Endothelial cell of umbilical vein (primary cell): ENCODE data around the gene KCNQ5. TPM values are rescaled to one million over a fixed set of nuclear protein-coding genes. Genes with fewer than 3 reads are reported as not detected.

Source experiments
- BruUV-seq: library from RNA; stranded (reverse); fragments of 400-500 nt; replicated peaks from 2 replicates; lab custom pipeline; 2021; lab: Mats Ljungman, UMichigan
- CTCF ChIA-PET: fragments of 300-600, 350-600 bp; sonication (Branson Sonifier 250); formaldehyde crosslinking; loops from one replicate; lab custom pipeline; 2021; ENCODE audit warnings: antibody characterized with exemption, inconsistent platforms; lab: Charles Lee
- POLR2A ChIA-PET: fragments of 300-600, 350-600 bp; sonication (Branson Sonifier 250); formaldehyde crosslinking; loops from one replicate; lab custom pipeline; 2021; ENCODE audit warnings: antibody characterized with exemption, inconsistent platforms; lab: Charles Lee
- DNase-seq: peaks from one replicate; pipeline ENCODE4 v3.0.0-alpha.2; 2011; ENCODE audit warnings: low read depth, low spot score
- FAIRE-seq: peaks from 2 replicates; lab custom pipeline; 2011; peaks lifted over from hg19 to GRCh38; lab: Jason Lieb, UNC
- H2AFZ ChIP-seq: 2 replicates; pipeline ENCODE4 v1.6.0; 2012; ENCODE audit warnings: low read depth, low read length, control low read depth, inconsistent platforms
- H3K27ac ChIP-seq: 2 replicates; pipeline ENCODE4 v1.5.1; 2011; ENCODE audit warnings: low read depth, mild to moderate bottlenecking, control low read depth, low read length, moderate library complexity; ENCODE audit not compliant: insufficient read depth
- H3K27me3 ChIP-seq, 2 experiments: 2 replicates each; pipeline versions ENCODE4 v1.6.0 to v1.6.1; 2011; ENCODE audit warnings: low read length in 2 of 2, mixed read lengths in 1 of 2; ENCODE audit not compliant: control insufficient read depth in 2 of 2, insufficient read depth in 2 of 2
- H3K36me3 ChIP-seq, 2 experiments: 2 replicates in 1 of 2; 3 replicates in 1 of 2; pipeline ENCODE4 v1.5.1; 2011; ENCODE audit warnings: low read length in 2 of 2, mild to moderate bottlenecking in 1 of 2, moderate library complexity in 1 of 2; ENCODE audit not compliant: control insufficient read depth in 2 of 2, insufficient read depth in 2 of 2; ENCODE audit errors: extremely low read depth in 1 of 2
- H3K4me1 ChIP-seq: 3 replicates; pipeline ENCODE4 v1.5.1; 2011; ENCODE audit warnings: mild to moderate bottlenecking, low read length; ENCODE audit not compliant: control insufficient read depth, insufficient read depth; ENCODE audit errors: extremely low read depth
- H3K4me2 ChIP-seq: 2 replicates; pipeline ENCODE4 v1.6.1; 2011; ENCODE audit warnings: low read length, control low read depth, mixed read lengths; ENCODE audit not compliant: insufficient read depth
- H3K4me3 ChIP-seq, 3 experiments: fragments of 200-600 bp in 1 of 3; sonication (generic), shearing (Covaris generic) in 1 of 3; replicated peaks in 1 of 3; 2 replicates each; pipeline ENCODE4 v1.5.1; 2011 to 2016; ENCODE audit warnings: control low read depth in 3 of 3, low read length in 3 of 3, mild to moderate bottlenecking in 2 of 3, inconsistent platforms in 1 of 3, low read depth in 1 of 3, moderate library complexity in 1 of 3; ENCODE audit not compliant: insufficient read depth in 1 of 3
- H3K79me2 ChIP-seq: 2 replicates; pipeline ENCODE4 v1.6.0; 2012; ENCODE audit warnings: low read length, inconsistent platforms; ENCODE audit not compliant: control insufficient read depth, insufficient read depth
- H3K9ac ChIP-seq: replicated peaks from 2 replicates; pipeline ENCODE3; 2011; ENCODE audit warnings: low read length, control low read depth; ENCODE audit not compliant: insufficient read depth; ENCODE audit errors: extremely low read depth
- H3K9me1 ChIP-seq: replicated peaks from 3 replicates; pipeline ENCODE4 v1.6.0; 2011; ENCODE audit warnings: mild to moderate bottlenecking, low read length; ENCODE audit not compliant: control insufficient read depth, insufficient read depth; ENCODE audit errors: extremely low read depth
- H3K9me3 ChIP-seq: replicated peaks from 2 replicates; pipeline ENCODE4 v1.5.1; 2012; ENCODE audit warnings: low read length, inconsistent platforms; ENCODE audit not compliant: control insufficient read depth, insufficient read depth
- H4K20me1 ChIP-seq: replicated peaks from 2 replicates; pipeline ENCODE3; 2011; ENCODE audit warnings: mild to moderate bottlenecking, low read length; ENCODE audit not compliant: control insufficient read depth, insufficient read depth; ENCODE audit errors: extremely low read depth
- CTCF ChIP-seq, 2 donors: IDR thresholded peaks; 1 replicate in 1 of 2; 2 replicates in 1 of 2; pipeline ENCODE4 v1.5.1; 2011; ENCODE audit warnings: low read length in 2 of 2, mild to moderate bottlenecking in 2 of 2, moderate library complexity in 2 of 2, control low read depth in 1 of 2, inconsistent platforms in 1 of 2, low read depth in 1 of 2; ENCODE audit not compliant: insufficient read depth in 1 of 2; ENCODE audit errors: extremely low read depth in 1 of 2
- EZH2 ChIP-seq: IDR thresholded peaks from 2 replicates; pipeline ENCODE4 v1.6.1; 2012; ENCODE audit warnings: borderline replicate concordance, low read depth, mild to moderate bottlenecking, moderate library complexity, low read length, inconsistent platforms; ENCODE audit not compliant: severe bottlenecking
- FOS ChIP-seq: IDR thresholded peaks from 2 replicates; pipeline ENCODE4 v1.6.1; 2011; ENCODE audit warnings: mild to moderate bottlenecking, low read length, moderate library complexity, borderline replicate concordance; ENCODE audit not compliant: insufficient read depth
- GATA2 ChIP-seq: IDR thresholded peaks from 2 replicates; pipeline ENCODE4 v1.7.0; 2011; ENCODE audit warnings: low read depth, mild to moderate bottlenecking, moderate library complexity, mixed read lengths, low read length; ENCODE audit not compliant: insufficient read length, insufficient read depth
- JUN ChIP-seq: IDR thresholded peaks from 2 replicates; pipeline ENCODE4 v1.6.1; 2011; ENCODE audit warnings: borderline replicate concordance, low read depth; ENCODE audit not compliant: insufficient read length, insufficient read depth
- MAX ChIP-seq: IDR thresholded peaks from 2 replicates; pipeline ENCODE4 v1.6.1; 2011; ENCODE audit not compliant: insufficient read depth, insufficient read length
- MYC ChIP-seq: IDR thresholded peaks from one replicate; pipeline ENCODE4 v1.6.1; 2011; ENCODE audit warnings: mild to moderate bottlenecking, low read depth, low read length
- POLR2A ChIP-seq: IDR thresholded peaks from 2 replicates; pipeline ENCODE4 v1.6.1; 2012; ENCODE audit warnings: low read depth, mild to moderate bottlenecking, control low read depth, low read length
- POLR2AphosphoS5 ChIP-seq: IDR thresholded peaks from 2 replicates; pipeline ENCODE4 v1.6.1; 2012; ENCODE audit warnings: low read depth, mild to moderate bottlenecking, control low read depth, low read length, moderate library complexity; ENCODE audit not compliant: insufficient read depth
- dilution Hi-C: fragments of 300-500 bp; cut with MboI; formaldehyde crosslinking; loops from one replicate; pipeline ENCODE4 v1.15.0; 2019; ENCODE audit warnings: low sequenced_read_pairs; ENCODE audit not compliant: extremely low pct_ligation_motif_present
- intact Hi-C: fragments of 100-400 bp; cut with micrococcal nuclease; formaldehyde crosslinking; loops from one replicate; pipeline ENCODE4 v1.10.0; 2022
- polyA plus RNA-seq, 4 experiments: library from polyadenylated mRNA; depleted of rRNA in 3 of 4; stranded (reverse) in 3 of 4; unstranded in 1 of 4; fragments of >200 nt; gene quantifications; 2 replicates each; pipeline versions ENCODE4 v1.2.1 to v1.2.3, GENCODE V29; 2011 to 2012; ENCODE audit warnings: missing spikeins in 1 of 4
- total RNA-seq: library from RNA; stranded (reverse); gene quantifications from 2 replicates; pipeline ENCODE4 v1.2.3, GENCODE V29; 2021

The KCNQ5 gene
- total and polyA plus RNA-seq, 2 donors (not counting 3 experiments of a cell fraction or from before 2014, with no cell fraction given) = 0.22 TPM; not detected in 1

- POLR2A ChIA-PET = no interaction called here
- dilution Hi-C loops = no loop called here
- Histone ChIP-seq H3K4me1 (no peaks in the 10 kb centered on the region), H3K27me3 (no peaks in the 10 kb centered on the region), H2AFZ (no peak overlapping the region), H4K20me1 (no peaks in the 10 kb centered on the region), H3K79me2 (no peaks in the 10 kb centered on the region), H3K4me3 (no peak overlapping the region), H3K9me3 (no peaks in the 10 kb centered on the region), H3K27ac (no peak overlapping the region), H3K4me2 (no peak overlapping the region), H3K36me3 (no peaks in the 10 kb centered on the region), H3K9me1 (no peaks in the 10 kb centered on the region), H3K9ac (no peak overlapping the region)
- CTCF ChIA-PET = interaction anchor here (1.2 kb wide), 1 partner anchor 32 kb away, joined by 3 read pairs; no protein-coding TSS in a partner anchor
- BruUV-seq = no TSS peak
- intact Hi-C loops = no loop called here
- DNase-seq (no peak), FAIRE-seq (no peak)
- TF ChIP-seq FOS (no peak), EZH2 (no peak), POLR2AphosphoS5 (no peak), JUN (no peak), GATA2 (no peak), MAX (no peak), MYC (no peak), CTCF (IDR thresholded peaks at IDR 0.05; ENCODE audit: extremely low read depth in 1 of 2, insufficient read depth in 1 of 2, low read depth in 1 of 2, low read length in 2 of 2) (no peak), POLR2A (no peak)
Measured at GRCh38 chr6:73041051-73041450, 419.2 kb downstream of the KCNQ5 start.
